Endothelial cell of umbilical vein (primary cell): Measurements from ENCODE around the gene TRAPPC5.

Source experiments
- EZH2 ChIP-seq: IDR thresholded peaks from 2 replicates; pipeline ENCODE4 v1.6.1; 2012; ENCODE audit warnings: borderline replicate concordance, low read depth, mild to moderate bottlenecking, moderate library complexity, low read length, inconsistent platforms; ENCODE audit not compliant: severe bottlenecking
- JUN ChIP-seq: IDR thresholded peaks from 2 replicates; pipeline ENCODE4 v1.6.1; 2011; ENCODE audit warnings: borderline replicate concordance, low read depth; ENCODE audit not compliant: insufficient read length, insufficient read depth
- MYC ChIP-seq: IDR thresholded peaks from one replicate; pipeline ENCODE4 v1.6.1; 2011; ENCODE audit warnings: mild to moderate bottlenecking, low read depth, low read length
- POLR2A ChIP-seq: IDR thresholded peaks from 2 replicates; pipeline ENCODE4 v1.6.1; 2012; ENCODE audit warnings: low read depth, mild to moderate bottlenecking, control low read depth, low read length
- POLR2AphosphoS5 ChIP-seq: IDR thresholded peaks from 2 replicates; pipeline ENCODE4 v1.6.1; 2012; ENCODE audit warnings: low read depth, mild to moderate bottlenecking, control low read depth, low read length, moderate library complexity; ENCODE audit not compliant: insufficient read depth
- TF ChIP-seq, protein P1 (sequence below), 2 donors: IDR thresholded peaks; 1 replicate in 1 of 2; 2 replicates in 1 of 2; pipeline ENCODE4 v1.5.1; 2011; ENCODE audit warnings: low read length in 2 of 2, mild to moderate bottlenecking in 2 of 2, moderate library complexity in 2 of 2, control low read depth in 1 of 2, inconsistent platforms in 1 of 2, low read depth in 1 of 2; ENCODE audit not compliant: insufficient read depth in 1 of 2; ENCODE audit errors: extremely low read depth in 1 of 2
- TF ChIP-seq, protein P2 (sequence below): IDR thresholded peaks from 2 replicates; pipeline ENCODE4 v1.6.1; 2011; ENCODE audit not compliant: insufficient read depth, insufficient read length

DNA sequence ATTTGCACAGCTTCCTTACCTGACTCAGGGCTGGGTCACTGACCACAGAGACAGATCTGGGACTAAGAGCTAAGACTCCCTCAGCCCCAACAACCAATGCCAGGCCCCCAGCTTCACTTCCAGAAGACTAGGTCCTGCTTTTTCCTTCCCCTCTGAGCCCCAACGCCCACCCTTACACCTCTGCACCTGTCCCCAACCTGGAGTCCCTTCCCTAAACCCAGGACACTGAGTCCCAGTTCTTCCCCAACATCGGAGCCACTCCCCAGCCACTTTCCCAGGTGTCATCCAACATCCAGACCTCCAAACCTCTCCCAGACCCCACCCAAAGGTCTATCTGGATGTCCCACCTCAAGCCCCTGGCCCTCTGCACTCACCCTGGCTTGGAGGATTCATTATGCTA, 18.4 kb downstream of the TRAPPC5 start:
- TF ChIP-seq, protein P1, sequence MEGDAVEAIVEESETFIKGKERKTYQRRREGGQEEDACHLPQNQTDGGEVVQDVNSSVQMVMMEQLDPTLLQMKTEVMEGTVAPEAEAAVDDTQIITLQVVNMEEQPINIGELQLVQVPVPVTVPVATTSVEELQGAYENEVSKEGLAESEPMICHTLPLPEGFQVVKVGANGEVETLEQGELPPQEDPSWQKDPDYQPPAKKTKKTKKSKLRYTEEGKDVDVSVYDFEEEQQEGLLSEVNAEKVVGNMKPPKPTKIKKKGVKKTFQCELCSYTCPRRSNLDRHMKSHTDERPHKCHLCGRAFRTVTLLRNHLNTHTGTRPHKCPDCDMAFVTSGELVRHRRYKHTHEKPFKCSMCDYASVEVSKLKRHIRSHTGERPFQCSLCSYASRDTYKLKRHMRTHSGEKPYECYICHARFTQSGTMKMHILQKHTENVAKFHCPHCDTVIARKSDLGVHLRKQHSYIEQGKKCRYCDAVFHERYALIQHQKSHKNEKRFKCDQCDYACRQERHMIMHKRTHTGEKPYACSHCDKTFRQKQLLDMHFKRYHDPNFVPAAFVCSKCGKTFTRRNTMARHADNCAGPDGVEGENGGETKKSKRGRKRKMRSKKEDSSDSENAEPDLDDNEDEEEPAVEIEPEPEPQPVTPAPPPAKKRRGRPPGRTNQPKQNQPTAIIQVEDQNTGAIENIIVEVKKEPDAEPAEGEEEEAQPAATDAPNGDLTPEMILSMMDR (IDR thresholded peaks at IDR 0.05; ENCODE audit: extremely low read depth in 1 of 2, insufficient read depth in 1 of 2, low read depth in 1 of 2, low read length in 2 of 2) = no peak
- TF ChIP-seq POLR2A = no peak
- no peak for TF ChIP-seq POLR2AphosphoS5
- no peak for TF ChIP-seq EZH2
- TF ChIP-seq, protein P2, sequence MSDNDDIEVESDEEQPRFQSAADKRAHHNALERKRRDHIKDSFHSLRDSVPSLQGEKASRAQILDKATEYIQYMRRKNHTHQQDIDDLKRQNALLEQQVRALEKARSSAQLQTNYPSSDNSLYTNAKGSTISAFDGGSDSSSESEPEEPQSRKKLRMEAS = no peak
- TF ChIP-seq MYC = no peak
- no peak for TF ChIP-seq JUN
